GM12872 (cell line): ENCODE data around the gene TNFRSF18.

Experiments used
- TF ChIP-seq, protein P1 (sequence below): IDR thresholded peaks from 3 replicates; pipeline ENCODE4 v1.5.1; 2011; ENCODE audit warnings: low read depth, mild to moderate bottlenecking, low read length, moderate library complexity; ENCODE audit not compliant: insufficient read depth

The TNFRSF18 gene

DNA sequence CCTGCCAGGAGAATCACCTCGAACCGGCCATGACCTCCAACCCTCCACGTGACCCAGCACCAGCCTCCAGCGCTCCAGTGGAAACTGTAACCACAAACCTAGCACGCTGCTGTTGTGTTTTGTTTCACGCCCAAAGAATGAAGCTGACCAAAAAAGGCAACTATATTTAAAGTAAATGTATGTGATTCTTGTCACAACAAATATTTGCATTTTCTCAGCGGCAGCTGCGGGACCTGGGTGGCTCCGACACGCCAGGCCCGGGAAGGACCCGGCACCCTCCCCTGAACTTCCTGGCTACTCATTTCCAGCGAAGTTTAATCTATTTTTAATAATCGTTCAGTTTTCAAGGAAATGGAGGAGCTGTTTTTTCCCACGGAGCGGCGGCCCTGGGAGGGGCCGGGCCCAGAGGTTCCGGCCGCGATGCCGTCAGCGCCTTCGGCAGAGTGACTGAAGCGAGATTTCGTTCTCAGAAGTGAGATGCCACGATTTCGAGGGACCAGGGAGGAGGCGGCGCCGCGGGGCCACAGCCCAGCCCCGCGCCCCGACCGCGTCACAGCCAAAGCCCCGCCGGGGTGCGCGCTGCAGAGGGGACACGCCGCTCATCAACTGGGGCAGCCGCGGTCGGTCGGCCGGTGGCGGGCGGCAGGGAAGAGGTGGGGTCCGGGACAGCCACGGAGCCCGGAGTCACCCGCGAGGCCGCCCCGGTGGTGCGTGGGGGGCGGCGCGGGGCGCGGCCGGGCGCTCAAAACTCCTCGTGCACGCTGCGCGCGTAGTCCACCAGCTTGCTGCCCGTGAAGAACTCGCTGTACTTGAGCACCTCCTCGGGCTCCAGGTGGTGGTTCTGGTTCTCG, 10.6 kb upstream of the TNFRSF18 start:
- TF ChIP-seq, protein P1, sequence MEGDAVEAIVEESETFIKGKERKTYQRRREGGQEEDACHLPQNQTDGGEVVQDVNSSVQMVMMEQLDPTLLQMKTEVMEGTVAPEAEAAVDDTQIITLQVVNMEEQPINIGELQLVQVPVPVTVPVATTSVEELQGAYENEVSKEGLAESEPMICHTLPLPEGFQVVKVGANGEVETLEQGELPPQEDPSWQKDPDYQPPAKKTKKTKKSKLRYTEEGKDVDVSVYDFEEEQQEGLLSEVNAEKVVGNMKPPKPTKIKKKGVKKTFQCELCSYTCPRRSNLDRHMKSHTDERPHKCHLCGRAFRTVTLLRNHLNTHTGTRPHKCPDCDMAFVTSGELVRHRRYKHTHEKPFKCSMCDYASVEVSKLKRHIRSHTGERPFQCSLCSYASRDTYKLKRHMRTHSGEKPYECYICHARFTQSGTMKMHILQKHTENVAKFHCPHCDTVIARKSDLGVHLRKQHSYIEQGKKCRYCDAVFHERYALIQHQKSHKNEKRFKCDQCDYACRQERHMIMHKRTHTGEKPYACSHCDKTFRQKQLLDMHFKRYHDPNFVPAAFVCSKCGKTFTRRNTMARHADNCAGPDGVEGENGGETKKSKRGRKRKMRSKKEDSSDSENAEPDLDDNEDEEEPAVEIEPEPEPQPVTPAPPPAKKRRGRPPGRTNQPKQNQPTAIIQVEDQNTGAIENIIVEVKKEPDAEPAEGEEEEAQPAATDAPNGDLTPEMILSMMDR: no peak

DNA sequence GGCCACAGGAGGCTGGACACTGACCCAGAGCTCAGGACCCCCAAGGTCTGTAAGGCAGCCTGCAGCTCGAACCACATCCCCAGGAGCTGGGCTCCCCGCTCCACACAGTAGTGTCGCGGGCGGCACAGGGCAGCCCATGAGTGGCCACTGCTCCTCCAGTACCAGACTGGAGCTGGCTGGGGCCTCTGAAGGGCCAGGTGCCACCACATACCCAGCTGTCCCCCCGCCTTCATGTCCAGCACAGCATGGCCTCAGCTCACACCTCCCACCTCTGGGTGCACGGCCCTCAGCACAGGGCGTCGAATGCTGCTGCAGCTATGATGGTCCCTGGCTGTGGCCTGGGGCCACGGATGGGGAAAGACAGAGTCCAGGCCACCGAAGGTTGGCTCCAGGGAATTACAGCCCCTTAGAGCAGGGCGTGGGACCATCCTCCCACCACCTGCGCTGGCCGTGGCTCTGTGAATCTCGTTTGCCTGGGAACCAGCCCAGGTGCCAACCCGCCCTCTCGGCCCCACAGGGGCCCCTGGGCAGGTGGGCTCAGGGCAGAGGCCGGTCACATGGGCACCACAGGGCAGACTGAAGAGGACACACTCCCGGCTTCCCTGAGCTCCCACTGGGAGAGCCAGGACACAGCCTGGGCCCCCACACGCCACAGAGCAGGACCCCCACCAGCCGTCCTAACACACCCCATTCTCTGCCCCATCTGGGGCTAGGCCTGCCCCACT, 9.7 kb upstream of the TNFRSF18 start:
- TF ChIP-seq, protein P1: no peak

DNA sequence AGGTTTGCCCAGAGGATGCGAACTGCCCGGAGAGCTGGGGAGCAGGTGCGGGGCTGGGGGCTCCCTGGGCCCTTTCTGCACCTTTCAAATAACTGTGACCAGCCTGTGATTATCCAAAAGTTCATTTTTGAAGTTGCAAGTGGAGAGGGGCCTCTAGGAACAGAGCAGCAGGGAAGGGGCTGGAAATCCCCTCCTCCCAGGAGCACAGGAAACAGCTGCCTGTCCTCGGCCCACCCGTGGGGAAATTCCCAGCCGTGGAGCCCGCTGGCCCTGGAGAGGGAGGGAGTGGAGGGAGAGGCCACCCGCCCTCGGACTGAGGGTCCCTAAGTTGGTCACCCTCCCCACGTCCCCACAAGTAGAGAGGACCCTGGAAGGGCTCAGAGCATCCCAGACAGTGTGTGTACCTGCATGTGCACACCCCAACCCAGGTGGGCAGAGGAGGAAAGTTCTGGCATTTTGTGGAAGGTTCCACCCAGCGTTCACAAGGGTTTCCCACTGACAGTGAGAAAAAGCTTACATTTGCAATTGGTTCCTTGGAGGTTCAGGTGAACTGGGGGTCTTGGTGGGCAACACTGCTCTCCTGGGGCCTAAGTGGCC, 8.8 kb upstream of the TNFRSF18 start:
- TF ChIP-seq, protein P1: no peak

DNA sequence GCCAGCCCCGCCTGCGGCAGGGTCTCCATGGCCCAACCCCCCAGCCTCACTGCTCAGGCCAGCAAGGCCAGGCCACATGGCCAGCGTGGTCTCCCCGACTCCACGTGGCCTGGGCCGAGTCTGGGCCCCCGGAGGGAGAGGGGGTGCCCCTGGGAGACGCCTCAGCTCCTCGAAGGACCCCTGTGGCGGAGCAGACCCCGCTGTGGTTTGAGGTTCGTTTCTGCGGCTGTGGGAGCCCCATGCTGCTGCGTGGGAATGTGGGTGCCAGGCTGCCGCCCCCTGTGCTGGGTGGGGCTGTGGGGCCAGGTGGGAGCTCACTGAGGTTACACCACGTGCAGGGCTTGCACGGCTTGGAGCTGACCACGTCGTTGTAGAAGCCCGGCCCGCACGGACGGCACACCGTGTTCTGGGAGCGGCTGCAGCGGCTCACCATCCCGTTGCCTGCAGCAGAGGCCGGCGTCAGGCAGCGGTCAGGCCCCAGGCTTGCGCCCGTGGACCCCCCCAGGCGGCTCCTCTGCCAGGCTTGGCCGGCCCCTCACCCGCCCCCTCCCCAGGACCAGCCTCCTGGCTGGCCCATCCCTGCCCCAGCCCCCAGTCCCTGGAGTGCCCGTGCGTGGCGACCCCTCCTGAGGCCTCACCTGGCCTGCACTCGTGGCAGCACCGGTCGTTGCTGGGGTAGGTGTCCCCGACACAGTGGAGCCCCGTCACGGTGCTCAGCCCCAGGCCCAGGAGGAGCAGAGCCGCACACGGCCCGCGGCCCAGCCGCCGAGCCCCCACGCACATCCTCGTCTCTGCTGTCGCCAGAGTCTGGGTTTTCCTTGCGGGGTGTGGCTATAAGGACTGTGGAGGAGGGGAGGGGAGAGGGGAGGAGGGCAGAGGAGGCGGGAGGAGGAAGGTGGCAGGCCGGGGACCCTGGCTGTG, 7.2 kb upstream of the TNFRSF18 start, which contains the start of gene TNFRSF4:
Gene TNFRSF4, minus strand, starts transcription at position 809 of the 921 bp plus-strand sequence. Its CDS starts 26 bp downstream, at position 783.
- TF ChIP-seq, protein P1: no peak

DNA sequence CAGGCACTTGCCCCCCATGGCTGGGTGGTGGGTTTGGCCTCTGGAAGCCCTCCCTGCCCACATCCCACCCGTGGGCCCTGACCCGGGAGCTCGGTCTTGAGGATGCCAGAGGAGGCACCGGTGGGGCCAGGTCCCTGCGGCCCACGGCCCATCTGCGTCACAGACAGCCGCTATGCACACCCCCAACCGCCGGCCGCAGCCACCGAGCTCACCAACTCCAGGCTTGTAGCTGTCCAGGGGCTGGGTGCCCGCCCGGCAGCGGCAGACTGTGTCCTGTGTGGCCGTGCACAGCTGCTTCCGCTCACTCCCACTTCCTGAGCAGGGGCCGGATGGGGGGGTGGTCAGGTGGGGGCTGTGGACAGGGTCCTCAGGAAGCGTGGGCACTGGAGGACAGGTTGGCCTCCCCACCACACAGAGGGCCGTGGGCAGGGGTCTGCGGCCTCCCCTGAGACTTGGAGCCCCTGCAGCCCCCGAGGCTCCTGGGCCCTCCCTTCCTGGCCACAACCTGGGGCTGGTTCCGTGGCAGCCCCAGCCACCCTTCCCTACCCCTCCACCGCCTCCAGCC, 6.5 kb upstream of the TNFRSF18 start:
- TF ChIP-seq, protein P1: no peak

DNA sequence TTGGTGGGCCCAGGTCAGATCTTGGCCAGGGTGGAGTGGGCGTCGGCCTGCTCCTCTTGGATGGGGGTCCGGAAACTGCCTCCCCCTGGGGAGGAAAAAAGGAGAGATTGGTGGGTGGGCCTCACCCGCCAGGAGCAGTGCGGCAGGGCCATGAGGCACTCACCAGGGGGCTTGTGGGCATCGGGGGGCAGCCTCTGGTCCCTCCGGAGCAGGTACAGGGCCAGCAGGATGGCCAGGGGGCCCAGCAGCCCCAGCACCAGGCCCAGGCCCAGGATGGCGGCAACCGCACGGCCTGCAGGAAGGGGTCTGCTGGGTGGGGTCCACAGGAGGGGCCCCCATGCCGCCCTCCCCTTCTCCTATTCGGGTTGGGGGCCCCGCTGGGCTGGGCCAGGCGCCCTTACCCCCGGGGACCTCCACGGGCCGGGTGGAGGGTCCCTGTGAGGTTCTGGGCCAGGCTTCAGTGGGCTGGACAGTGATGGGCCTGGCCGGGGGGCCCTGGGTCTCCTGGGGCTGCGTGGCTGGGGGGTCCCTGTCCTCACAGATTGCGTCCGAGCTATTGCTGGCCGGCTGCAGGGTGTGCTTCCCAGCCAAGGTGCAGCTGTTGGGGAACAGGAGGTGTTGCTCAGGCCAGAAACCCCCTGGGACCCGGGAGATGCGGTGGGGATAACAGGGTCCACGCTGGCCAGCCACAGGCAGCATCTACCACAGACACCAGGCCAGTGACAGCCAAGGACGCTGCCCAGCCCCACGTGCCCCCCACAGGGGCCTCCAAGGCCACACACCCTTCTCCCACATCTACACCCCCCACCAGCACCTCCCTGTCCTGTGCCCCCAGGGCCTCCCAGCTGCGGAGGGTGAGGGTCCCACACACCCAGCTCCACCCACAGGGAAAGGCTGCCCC, 5.4 kb upstream of the TNFRSF18 start:
- TF ChIP-seq, protein P1: no peak
